Activated CD4-positive, alpha-beta T cell treated with anti-CD3 and anti-CD28 coated beads, Interleukin-2, Interleukin-6, amounts not matched to agents 100 ng/mL and 50 ng/mL, durations not matched to agents 16 hours and 8 hours (primary cell): ENCODE results near the gene NANS.
A peak's percentile ranks its signal among the peaks of the same experiment; 100 is the strongest.
"Not testable (repeated sequence)": the region's sequence is repeated elsewhere in the genome, so short reads cannot be mapped to it uniquely, and the experiment has no call there.

Source experiments
- DNase-seq: peaks from one replicate; pipeline ENCODE4 v3.0.0-alpha.2; 2020

Gene NANS

GRCh38 chr9:98039607-98040017 is 16.9 kb upstream of the NANS start:
- no peak for DNase-seq

GRCh38 chr9:98040212-98040611 is 16.3 kb upstream of the NANS start:
- DNase-seq: no peak

- no peak for DNase-seq
These were observed 12.6 kb upstream of the NANS start for GRCh38 chr9:98043915-98044314.

GRCh38 chr9:98045234-98046179 is 11.0 kb upstream of the NANS start:
- peak; percentile 83 for DNase-seq

- DNase-seq: no peak
These were observed 10.4 kb upstream of the NANS start for GRCh38 chr9:98046180-98046543.

GRCh38 chr9:98047002-98047401 is 9.5 kb upstream of the NANS start:
- DNase-seq: peak; percentile 34

GRCh38 chr9:98049288-98050072 is 7.1 kb upstream of the NANS start:
- DNase-seq: no peak

GRCh38 chr9:98050351-98050750 is 6.2 kb upstream of the NANS start:
- no peak for DNase-seq

- DNase-seq: no peak
These were observed 2.1 kb upstream of the NANS start for GRCh38 chr9:98054376-98054951.

- no peak for DNase-seq
These were observed 737 bp downstream of the NANS start for GRCh38 chr9:98057138-98057799.

GRCh38 chr9:98062161-98062560 is 5.6 kb downstream of the NANS start:
- no peak for DNase-seq

GRCh38 chr9:98064623-98065392 is 8.3 kb downstream of the NANS start:
- no peak for DNase-seq

GRCh38 chr9:98066235-98066634 is 9.7 kb downstream of the NANS start:
- DNase-seq: no peak

GRCh38 chr9:98067184-98067583 is 10.7 kb downstream of the NANS start:
- no peak for DNase-seq

- no peak for DNase-seq
These were observed 13.0 kb downstream of the NANS start for GRCh38 chr9:98069551-98069950.

- no peak for DNase-seq
These were observed 14.2 kb downstream of the NANS start for GRCh38 chr9:98070704-98071103.

GRCh38 chr9:98071737-98072136 is 15.2 kb downstream of the NANS start:
- DNase-seq: no peak

- peak; percentile 77 for DNase-seq
These were observed 17.8 kb downstream of the NANS start for GRCh38 chr9:98074115-98074990.

GRCh38 chr9:98075332-98075805 is 18.8 kb downstream of the NANS start:
- DNase-seq: peak; percentile 58

GRCh38 chr9:98076514-98076890 is 20.0 kb downstream of the NANS start:
- not testable (repeated sequence) for DNase-seq

- DNase-seq: no peak
These were observed 22.4 kb downstream of the NANS start for GRCh38 chr9:98078895-98079294.
